Spleen (tissue), 7 donors: ENCODE measurements around the gene TRIM65.

Experiments used
- CTCF ChIP-seq, 11 experiments: fragments of 200-600 bp in 7 of 11; fragments of 450-650 bp in 4 of 11; sonication (generic) in 4 of 11; IDR thresholded peaks in 8 of 11; conservative IDR thresholded peaks in 3 of 11; 1 replicate in 7 of 11; 2 replicates in 4 of 11; pipeline versions ENCODE4 v1.4.0 to v1.8.0; 2016 to 2021; ENCODE audit warnings: antibody characterized with exemption in 11 of 11, inconsistent platforms in 4 of 11, mild to moderate bottlenecking in 1 of 11
- POLR2A ChIP-seq, 3 donors: fragments of 450-650 bp; IDR thresholded peaks; one replicate each; pipeline ENCODE4 v1.5.1; 2017; ENCODE audit warnings: antibody characterized with exemption in 3 of 3, mild to moderate bottlenecking in 1 of 3
- POLR2AphosphoS5 ChIP-seq, 3 donors: sonication (generic); formaldehyde crosslinking; IDR thresholded peaks; one replicate each; pipeline ENCODE4 v1.5.1; 2017; ENCODE audit warnings: antibody characterized with exemption in 3 of 3
- donor health status: DM: no; HTN: no; CAD: no; lungs with moderate emphysema.
- donor health status: DM: no; HTN: no; CAD: no.
- donor health status: DM: no; HTN: no; CAD: no.

GRCh38 chr17:75846692-75847613 is 49.8 kb downstream of the TRIM65 start:
- TF ChIP-seq CTCF (IDR thresholded peaks at IDR 0.05 in 8 of 11, conservative IDR thresholded peaks at IDR 0.05 in 3 of 11) = no peak
- no peak for TF ChIP-seq POLR2A (IDR thresholded peaks at IDR 0.05)
- peak; percentile 44 to 68 (median 57) for TF ChIP-seq POLR2AphosphoS5 (IDR thresholded peaks at IDR 0.05)
